Activated naive CD4-positive, alpha-beta T cell treated with anti-CD3 and anti-CD28 coated beads, Interleukin-2, amount 50 U/mL, for 16 hours (primary cell): ENCODE results near the gene HEATR9.

ENCODE experiments used
- DNase-seq: peaks from one replicate; pipeline ENCODE4 v3.0.0-alpha.2; 2020

The HEATR9 gene

DNA sequence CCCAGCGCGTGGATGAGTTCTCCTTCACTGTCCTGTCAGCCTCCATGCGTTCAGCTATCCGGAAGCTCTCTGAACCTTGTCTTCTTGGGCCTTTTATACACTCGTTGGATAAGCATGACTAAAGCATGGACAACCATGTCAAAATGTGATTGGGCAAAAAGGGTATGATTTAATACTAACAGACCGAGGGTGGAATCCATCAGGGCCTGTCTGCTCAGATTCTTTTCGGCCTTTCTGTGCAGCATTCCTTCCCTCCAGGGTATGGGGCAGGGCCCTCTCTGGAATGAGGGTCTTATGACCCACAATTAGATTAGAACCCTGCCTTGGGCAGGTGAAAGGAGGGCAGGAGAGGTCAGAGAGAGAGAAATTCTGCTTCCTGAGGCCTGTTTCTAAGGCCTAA is 25.5 kb upstream of the HEATR9 start:
- no peak for DNase-seq

DNA sequence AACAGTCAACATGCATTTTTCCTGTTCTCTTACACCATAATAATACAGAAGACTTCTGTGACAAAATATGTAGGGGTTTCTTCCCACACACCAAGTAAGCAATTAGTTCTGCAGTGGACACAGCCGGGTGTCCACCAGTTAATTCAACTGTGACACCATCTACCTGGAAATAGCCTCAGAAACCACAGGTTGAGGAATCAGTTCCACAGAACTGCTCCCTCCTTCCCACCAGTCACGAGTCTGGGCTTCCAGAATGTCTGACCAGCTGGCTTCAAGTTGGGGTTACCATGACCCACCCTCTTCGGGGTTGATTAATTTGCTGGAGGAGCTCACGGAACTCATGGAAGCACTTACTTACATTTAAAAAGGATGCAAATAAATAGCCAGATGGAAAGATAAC is 25.1 kb upstream of the HEATR9 start:
- no peak for DNase-seq

DNA sequence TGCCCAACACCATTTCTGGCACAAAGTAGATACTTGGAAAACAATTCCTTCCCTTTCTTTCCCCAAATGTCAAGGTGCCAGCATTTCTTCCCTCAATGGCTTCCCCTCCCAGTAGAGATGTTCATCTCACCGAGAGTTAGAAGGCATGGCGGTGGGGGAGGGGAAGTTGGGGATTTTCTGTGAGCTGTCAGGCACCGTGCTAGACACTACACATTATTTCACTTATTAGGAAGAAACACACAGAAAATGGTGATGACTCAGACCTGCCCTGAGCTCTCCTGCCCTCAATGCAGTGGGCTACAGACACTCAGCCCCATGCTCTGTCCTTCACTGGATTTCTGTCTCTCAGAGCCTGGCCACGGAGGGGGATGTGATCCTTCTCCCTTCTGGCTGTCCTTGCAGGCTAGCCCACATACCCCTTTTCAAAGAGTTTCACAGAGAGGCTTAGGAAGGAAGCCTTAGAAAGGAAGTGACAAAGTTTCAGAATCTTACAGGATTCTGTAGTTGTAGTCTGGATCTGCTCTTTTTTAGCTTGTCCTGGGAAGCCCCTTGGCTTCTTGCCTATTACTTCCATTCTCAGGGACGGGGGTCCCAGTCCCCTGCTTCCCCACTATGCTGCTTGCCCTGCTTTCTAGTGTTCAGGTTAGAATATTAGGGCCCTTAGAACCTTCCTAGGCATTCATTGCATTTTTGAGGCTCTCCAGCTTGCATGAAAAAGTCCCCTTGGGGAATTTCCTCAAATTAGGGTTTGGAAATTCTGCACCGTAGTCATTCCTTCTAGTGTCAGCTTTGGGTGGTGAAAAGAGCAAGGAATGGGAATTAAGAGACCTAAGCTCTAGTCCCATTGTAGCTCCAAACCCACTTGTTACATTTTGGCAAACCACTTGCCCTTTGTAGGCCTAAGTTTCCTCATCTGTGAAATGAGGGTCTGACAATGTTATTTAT is 23.7 kb upstream of the HEATR9 start:
- no peak for DNase-seq

DNA sequence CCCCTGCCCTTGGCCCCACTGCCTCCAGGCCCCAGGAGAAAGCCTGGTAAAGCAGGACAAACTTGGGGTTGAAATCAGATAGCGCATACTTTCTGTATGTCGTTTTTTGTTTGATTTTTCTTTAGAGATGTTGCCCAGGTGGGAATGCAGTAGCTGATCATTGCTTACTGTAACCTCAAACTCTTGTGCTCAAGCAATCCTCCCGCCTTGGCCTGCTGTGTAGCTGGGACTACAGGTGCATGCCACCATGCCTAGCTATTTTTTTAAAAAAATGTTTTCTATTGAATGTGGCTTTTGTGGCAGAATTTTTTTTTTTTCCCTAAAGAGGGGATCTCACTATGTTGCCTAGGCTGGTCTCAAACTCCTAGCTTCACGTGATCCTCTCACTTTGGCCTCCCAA is 22.6 kb upstream of the HEATR9 start:
- DNase-seq, result no peak

DNA sequence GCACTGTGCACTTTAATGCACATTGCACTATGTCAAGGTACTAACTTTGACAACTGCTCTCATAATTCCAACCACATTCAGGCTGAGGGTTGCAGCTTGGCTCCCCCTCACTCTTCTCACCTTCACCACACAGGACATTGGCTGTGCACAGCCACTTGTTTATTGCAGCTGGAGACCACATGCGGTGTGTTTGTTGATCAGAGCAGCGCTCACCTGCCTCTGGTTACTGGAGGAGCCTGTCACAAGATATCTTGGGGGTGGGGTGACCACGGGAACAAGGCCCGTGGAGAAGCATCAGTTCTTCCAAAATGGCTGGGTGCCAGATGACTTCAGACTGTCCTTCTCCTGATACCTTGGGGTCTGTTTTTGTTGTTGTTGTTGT is 22.1 kb upstream of the HEATR9 start:
- no peak for DNase-seq

DNA sequence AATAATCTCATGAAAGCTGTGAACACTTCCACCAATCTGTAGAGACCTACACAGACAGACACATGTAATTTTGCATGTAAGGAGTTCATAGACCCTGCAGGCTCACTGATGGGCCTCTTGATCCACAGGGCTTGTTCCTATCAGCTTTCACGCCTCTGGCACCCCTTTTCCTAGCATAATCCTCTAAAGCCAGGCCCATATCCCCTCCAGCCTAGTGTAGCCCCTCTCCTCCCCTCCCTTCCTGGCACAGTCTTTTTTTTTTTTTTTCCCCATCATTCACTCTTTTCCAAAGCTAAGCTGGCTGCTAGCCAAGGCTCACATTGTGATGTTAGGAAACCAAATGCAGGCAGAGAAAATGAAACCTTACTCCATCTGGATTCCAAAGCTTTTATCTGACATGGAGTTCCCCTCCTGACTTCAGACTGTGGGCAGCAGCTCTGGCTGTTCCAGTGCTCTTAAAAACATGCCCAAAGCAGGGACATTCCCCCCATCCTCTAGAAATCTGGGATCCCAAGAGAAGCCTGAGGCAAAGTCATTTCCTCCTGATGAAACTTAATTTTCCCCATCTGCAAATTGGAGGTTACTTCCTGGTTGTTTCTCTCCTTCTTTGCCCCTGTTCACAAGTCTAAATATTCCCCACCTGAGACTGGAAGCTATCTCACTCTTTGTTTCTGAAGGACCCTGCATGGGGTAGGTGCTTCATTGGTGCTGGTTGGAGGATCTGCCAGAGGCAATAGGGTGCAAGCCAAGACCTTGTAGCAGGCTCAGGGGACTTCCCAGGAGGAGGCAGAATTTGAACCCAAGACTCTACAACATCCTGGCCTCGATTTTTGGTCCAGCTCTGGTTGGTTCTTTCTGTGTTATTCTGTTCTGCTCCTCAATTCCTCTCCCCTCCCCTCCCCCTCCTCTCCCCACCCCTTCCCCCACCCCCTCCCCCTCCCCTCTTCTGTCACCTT is 21.4 kb upstream of the HEATR9 start:
- DNase-seq, result no peak

DNA sequence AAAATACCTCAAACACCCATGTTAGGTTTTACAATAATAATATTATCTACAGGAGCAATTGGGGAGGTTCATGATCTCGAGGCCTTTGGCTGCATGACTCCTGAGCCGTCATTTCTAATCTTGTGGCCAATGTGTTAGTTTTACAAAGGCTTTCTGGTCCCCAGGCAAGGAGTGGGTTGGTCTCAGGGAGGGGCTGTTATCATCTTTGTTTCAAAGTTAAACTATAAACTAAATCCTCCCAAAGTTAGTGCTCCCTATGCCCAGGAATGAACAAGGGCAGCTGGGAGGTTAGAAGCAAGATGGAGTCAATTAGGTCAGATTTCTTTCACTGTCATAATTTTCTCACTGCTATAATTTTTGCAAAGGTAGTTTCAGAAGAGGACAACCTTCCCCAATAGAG is 20.6 kb upstream of the HEATR9 start:
- no peak for DNase-seq

DNA sequence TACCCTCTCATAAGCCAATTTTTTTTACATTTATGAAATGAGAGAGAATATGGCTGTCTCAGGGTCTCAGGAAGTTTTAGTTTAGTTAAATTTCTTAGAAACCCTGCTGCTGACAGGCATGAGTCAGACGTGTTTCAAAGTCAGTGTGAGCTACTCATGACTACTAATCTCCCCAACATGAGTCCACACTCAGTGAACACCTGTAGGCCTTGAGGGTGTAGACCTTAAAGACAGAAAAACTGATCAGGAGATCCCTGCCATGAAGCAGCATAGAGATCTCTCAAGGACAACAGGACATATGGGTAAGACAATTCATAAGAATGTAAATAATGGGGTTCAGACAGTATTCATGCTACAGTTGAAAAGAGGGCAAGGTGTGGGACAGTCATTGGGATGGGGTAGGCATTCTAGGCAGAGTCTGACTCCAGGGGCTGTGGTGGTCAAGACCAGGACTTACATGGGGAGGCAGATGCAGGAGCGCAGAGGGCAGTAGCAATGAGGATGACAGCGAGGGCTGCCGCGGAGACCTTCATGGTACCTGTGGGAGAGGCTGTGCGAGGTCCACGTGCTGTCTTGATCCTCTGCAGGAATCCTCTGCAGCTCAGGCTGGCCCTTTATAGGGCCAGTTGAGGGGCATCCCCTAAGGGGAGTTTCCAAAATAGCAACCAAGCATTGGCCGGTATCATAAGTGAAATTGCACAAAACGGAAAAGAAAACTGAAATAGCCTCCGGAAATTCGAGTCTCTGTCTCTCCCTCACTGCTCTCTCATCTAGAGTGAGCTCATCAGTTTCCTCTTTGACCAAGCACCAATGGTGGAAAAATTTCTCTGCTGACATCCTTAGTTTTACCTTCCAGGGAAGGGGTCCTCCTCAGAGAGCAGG is 11.3 kb upstream of the HEATR9 start, which contains the start of gene CCL5:
Gene CCL5, minus strand, starts transcription at position 588 of the 882 bp plus-strand sequence.
- no peak for DNase-seq

DNA sequence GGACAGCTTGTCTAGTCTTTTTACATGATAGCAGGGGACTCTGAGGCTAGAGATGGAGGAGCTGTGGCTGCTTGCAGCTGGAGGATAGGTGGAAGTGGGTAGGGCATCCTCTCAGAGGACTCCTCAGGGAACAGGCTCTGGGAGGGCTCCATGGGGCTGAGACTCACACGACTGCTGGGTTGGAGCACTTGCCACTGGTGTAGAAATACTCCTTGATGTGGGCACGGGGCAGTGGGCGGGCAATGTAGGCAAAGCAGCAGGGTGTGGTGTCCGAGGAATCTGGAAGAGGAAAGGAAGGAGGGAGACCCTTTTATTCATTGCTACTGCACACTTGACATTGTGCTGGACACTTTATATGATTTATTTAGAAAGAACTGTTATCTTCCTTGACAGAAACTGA is 9.7 kb upstream of the HEATR9 start:
- DNase-seq, result no peak

DNA sequence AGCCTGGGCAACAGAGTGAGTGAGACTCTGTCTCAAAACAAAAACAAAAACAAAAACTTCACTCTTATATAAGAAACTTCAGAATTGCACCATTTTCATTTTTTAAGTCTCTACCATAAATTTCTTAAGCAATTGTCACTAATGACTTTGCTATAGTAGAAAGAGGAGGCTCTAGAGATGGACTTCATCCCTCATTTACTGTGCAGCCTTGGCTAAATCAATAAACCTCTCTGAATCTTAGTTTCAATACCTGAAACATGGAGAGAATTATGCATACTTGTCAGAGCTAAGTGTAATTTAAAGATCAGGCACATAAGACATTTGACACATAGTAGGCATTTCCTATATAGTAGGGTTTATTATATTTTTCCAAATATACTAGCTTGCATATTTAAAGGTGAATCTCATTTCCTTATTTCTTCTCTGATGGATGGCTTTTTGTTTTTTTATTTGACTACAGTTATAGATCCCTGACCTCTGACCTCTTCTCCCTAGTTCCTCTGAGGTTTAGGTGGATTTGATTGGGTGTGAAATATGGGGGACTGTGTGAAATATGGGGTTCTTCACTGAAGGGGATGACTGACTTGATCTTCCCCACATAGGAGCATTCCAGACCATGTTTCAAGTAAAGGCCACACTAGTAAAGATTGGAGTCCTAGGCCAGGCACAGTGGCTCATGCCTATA is 8.8 kb upstream of the HEATR9 start:
- no peak for DNase-seq

DNA sequence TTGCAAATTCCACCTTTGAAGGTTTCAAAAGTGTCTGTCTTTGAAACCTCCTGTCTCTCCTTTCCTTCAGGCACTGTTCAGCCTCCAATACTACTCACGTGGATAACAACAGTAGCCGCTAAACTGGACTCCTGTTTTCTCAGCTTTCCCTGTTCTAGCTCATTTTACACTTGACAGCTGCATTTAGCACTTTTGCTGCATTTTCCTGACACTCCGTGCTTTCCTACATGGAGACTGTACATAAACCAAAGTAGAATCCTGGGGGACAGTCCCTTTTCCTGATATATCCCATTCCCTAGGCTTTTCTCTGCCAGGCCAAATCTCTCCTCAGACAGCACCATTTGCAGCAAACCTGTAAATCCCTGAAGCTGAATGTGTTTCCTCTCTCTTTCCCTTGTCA is 7.8 kb upstream of the HEATR9 start:
- no peak for DNase-seq

DNA sequence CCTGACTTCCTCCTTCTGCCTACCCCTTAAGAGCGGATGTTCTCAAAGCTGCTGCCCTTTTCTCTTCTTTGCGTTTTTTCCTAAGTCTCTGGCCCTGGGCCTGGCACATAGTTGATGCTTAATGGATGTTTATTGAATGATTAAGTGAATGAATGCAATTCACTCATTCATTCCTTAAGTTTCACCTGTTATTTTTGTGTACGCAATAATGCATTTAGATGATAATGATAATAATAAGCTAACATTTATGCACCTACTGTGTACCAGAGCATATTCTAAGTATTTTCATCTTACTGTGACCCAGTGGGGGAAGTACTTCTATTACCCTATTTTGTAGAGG is 7.1 kb upstream of the HEATR9 start:
- no peak for DNase-seq

DNA sequence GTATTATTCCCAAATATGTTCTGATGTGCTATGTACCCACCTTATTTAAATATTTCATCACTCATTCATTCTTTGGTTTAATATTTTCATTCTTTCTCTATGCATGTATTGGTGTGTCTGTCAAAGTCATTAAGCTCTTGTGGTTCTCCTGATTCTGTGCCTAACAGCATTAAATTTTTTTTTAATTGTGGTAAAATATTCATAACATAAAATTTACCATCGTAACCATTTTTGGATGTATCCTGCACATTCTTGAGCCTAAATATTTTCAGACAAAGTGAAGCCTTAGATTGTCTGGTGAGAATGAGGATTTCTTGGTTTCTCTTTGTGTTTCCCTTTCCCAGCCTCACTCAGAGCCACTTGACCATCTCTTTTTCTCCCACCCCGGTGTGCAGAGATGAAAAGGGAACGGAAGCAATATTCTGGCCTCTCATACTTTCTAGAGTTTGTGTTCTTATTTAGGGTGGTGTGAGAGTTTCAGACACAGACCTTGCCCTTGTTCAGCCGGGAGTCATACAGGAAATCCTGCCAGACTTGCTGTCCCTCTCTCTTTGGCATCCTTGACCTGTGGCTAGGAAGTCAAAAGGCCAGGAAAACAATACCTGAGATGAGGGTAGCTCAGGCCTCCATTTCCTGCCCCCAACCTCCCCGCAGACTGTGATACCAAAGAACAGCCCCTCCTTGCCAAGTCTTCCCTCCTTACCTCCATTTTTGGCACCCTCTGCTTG is 6.5 kb upstream of the HEATR9 start:
- DNase-seq, result no peak

DNA sequence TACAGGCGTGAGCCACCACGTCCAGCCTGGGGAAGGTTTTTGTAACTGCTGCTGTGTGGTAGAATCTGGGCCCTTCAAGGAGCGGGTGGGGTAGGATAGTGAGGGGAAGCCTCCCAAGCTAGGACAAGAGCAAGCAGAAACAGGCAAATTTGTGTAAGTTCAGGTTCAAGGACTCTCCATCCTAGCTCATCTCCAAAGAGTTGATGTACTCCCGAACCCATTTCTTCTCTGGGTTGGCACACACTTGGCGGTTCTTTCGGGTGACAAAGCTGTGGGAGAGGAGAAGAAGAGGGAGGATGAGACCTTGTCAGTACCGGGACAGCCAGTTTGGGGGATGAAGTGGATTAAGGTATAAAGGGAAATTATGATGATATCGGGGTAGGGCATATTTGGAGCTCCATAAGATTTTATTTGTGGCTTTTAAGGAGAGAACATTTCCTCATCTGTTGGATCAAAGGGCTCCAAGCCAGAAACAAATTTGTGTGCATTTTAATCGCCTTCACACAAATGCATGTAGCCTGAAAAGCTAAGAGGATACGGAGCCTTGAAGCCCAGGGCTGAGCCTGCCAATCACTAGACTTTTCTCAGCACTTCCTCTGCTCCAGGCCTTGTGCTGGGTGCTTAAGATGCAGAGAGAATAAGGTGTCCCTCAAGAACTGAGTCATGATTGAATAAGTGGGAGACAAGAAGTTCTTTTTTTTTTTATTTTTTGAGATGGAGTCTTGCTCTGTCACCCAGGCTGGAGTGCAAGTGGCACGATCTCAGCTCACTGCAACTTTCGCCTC is 3.7 kb upstream of the HEATR9 start:
- no peak for DNase-seq

DNA sequence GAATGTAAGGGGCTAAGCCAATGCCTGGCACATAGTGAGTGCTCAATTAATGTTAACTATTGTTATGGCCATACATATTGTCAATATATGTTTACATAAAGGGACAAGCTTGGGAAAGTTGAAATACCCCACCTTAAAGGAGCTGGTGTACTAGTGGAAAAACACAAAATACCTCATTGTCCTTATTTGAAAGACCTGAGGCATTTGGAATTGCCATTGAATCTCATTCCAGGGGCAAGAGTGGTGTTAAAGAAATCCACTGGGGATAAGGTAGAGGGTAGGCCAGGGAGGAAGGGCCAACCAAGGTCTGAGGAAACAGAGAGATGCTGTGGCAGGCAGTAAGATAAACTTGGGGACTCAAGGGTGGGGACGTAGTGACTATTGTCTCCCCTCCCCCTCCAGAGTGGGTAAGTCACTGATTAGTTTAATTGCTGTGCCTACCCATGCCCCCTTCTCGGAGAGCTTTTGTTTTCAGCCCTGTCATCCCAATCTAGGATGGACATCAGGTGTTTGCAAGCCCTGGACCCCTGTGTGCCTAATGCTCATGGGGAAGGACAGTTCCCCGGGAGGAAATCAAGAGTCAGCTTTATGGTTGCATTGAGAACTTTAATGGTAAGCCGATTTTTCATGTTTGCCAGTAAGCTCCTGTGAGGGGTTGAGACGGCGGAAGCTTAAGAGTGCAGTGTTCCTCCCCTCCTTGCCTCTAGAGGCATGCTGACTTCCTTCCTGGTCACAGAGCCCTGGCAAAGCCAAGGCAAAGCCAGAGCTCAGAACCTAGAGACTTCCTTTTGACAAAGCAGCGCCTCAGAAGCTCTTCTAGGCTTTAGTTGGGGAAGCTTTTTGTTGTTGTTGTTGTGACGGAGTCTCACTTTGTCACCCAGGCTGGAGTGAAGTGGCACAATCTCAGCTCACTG is 2.5 kb upstream of the HEATR9 start:
- no peak for DNase-seq

DNA sequence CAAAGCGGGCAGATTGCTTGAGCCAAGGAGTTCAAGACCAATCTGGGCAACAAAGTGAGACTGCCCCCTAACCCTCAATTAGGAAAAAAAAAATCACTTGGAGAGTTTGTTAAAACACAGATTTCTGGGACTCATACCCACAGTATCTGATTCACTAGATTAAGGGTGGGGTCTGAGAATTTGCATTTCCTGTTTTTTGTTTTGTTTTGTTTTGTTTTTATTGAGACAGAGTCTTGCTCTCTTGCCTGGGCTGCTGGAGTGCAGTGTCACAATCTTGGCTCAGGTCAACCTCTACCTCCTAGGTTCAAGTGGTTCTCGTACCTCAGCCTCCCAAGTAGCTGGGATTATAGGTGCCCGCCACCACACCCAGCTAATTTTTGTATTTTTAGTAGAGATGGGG is 1.1 kb downstream of the HEATR9 start:
- DNase-seq, result no peak

DNA sequence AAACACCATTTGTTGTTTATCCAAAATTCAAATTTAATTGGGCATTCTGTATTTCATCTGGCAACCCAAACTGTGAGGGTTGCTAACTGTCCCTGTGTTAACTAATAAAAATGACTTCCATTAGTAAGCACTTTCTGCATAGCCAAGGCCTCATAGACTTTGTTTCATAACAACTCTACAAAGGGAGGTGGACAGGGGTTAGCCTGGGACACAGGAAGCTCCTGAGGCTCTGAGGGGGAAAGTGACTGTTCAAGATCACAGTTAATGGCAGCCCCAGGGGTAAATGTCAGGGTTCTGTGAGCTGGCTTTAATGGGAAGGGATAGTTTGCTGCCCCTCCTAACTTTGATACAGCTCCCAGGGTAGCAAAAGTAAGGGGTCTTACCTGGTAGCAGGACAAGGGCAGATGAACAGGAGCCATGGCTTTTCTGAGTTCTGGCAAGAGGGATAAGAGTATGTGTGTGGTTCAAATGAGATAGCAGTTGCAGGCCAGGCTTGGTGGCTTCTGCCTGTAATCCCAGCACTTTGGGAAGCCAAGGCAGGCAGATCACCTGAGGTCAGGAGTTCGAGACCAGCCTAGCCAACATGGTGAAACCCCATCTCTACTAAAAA is 2.2 kb downstream of the HEATR9 start:
- no peak for DNase-seq

DNA sequence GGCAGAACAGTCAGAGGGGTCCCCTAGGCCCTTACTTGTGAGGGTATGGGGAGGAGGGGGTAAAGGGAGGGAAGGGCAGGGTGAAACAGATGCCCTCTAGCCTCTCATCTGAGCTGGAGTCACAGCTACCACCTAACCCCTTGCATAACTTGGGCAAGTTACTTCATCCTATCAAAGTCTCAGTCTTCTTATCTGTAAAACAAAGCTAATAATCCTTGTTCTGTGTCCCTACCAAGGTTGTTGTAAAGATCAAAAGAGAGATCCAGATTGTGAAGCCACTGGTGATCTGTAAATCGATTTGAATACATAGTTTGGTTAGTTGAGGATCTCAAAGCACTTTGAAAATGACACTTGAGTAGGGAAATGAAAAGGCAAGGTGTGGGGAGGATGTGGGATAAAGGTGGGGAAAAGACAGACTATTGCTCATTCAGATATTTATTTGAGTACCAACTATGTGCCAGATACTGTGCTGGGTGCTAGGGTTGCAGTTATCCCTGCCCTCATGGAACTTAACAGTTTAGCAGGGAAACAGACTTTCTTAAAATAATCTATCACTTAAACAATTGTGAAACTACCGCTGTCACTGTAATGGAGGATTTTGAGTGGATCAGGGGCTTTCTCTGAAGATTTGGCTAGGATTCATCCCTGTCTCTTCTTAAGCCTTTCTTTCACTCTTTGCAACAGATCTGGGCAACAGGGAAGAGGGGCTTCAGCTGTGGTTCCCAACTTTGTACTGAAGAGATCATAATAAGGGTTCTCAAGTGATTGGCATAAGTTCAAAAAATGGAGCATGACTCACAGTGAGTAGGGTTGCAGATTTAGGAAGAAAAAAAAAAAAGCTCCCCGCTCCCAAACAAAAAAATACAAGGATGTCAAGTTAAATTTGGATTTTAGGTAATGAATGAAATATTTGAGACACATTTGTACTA is 3.0 kb downstream of the HEATR9 start:
- DNase-seq, result no peak
